ENCODE measurements around the gene HOXC6.

GRCh38 chr12:54053003-54053750 lies 24.9 kb downstream of the HOXC6 start:
- no peak for TF ChIP-seq CTCF (IDR thresholded peaks at IDR 0.05)
- no peak for TF ChIP-seq POLR2A (IDR thresholded peaks at IDR 0.05)
- TF ChIP-seq POLR2AphosphoS5 (IDR thresholded peaks at IDR 0.05), result no peak
